Vagina (tissue), 2 donors: ENCODE results near the gene FBXO33.

Experiments
- CTCF ChIP-seq, 3 experiments: fragments of 450-650 bp in 2 of 3; fragments of 200-600 bp in 1 of 3; sonication (generic) in 1 of 3; IDR thresholded peaks; one replicate each; pipeline ENCODE4 v1.5.1; 2017 to 2019; ENCODE audit warnings: antibody characterized with exemption in 3 of 3, mild to moderate bottlenecking in 2 of 3, moderate library complexity in 2 of 3
- POLR2A ChIP-seq, 2 donors: fragments of 450-650 bp; IDR thresholded peaks; one replicate each; pipeline ENCODE4 v1.6.1; 2017; ENCODE audit warnings: antibody characterized with exemption in 2 of 2, mild to moderate bottlenecking in 2 of 2, moderate library complexity in 2 of 2

GRCh38 chr14:39422243-39422642 lies 10.0 kb downstream of the FBXO33 start:
- TF ChIP-seq CTCF (IDR thresholded peaks at IDR 0.05) = no peak
- no peak for TF ChIP-seq POLR2A (IDR thresholded peaks at IDR 0.05)
